ENCODE data around the gene TSPAN11.

TSPAN11 gene

DNA sequence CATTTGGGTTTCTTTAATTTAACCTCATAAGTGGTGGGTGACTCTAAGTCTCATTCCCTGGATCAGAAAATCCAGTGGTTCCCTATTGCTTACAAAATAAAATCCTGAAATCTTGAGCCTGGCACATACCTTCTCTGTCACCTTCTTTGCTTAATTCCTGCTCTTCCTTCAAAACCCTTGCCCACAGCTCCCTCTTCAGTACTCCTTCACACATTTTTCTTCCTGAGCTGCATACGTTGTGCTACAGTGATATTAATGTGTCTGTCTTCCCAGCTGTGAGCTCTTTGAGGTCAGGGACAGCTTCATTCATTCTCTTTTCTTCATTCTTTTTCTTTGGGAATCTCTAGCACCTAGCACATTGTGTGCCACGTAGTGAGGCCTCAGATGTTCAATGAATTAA is 9.5 kb downstream of the TSPAN11 start:
- Histone ChIP-seq H3K27ac (ENCODE audit: low read depth, low read length, poor library complexity, severe bottlenecking) (no peak overlapping the region), H3K9me3 (ENCODE audit: low read length) (no peaks in the 10 kb centered on the region), H3K4me2 (ENCODE audit: low read length) (no peak overlapping the region), H3F3A (ENCODE audit: insufficient read depth, low read length) (no peaks in the 10 kb centered on the region), H3K36me3 (ENCODE audit: insufficient read depth, low read length) (no peaks in the 10 kb centered on the region), H3K27me3 (ENCODE audit: insufficient read depth, low read length) (peaks cover 3% of the 10 kb centered on the region), H2AFZ (ENCODE audit: low read length) (no peak overlapping the region), H4K20me1 (ENCODE audit: insufficient read depth, low read length) (no peaks in the 10 kb centered on the region), H3K9ac (ENCODE audit: low read length) (no peak overlapping the region), H3K4me1 (ENCODE audit: insufficient read depth, low read length, severe bottlenecking) (no peaks in the 10 kb centered on the region), H3K9me2 (ENCODE audit: low read depth, low read length) (no peaks in the 10 kb centered on the region), H3K4me3 (ENCODE audit: low read depth, low read length, poor library complexity, severe bottlenecking) (no peak overlapping the region), H3K79me2 (ENCODE audit: insufficient read depth, low read length) (no peaks in the 10 kb centered on the region)
- TF ChIP-seq, protein P1, sequence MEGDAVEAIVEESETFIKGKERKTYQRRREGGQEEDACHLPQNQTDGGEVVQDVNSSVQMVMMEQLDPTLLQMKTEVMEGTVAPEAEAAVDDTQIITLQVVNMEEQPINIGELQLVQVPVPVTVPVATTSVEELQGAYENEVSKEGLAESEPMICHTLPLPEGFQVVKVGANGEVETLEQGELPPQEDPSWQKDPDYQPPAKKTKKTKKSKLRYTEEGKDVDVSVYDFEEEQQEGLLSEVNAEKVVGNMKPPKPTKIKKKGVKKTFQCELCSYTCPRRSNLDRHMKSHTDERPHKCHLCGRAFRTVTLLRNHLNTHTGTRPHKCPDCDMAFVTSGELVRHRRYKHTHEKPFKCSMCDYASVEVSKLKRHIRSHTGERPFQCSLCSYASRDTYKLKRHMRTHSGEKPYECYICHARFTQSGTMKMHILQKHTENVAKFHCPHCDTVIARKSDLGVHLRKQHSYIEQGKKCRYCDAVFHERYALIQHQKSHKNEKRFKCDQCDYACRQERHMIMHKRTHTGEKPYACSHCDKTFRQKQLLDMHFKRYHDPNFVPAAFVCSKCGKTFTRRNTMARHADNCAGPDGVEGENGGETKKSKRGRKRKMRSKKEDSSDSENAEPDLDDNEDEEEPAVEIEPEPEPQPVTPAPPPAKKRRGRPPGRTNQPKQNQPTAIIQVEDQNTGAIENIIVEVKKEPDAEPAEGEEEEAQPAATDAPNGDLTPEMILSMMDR (IDR thresholded peaks at IDR 0.05; ENCODE audit: low read length) = no peak
- no peak for TF ChIP-seq EZH2 (IDR thresholded peaks at IDR 0.05; ENCODE audit: borderline replicate concordance, low read length)

DNA sequence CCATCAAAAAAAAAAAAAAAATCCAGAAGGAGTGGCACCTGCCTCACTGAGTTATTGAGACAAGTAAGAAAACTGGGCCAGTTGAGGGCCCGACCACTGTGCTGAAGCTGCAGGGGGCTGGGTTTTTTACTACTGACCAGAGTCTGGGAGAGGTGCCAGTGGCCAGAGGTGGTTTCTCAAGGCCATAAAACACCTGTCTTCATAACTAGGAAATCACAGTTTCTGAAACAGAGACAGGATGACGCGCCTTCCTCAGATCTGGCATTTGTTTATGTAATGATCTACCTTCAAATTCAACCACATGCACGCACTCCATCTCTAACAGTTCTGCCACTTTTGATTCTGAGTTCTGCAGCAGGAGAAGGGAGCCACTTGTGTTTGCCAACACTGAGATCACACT is 12.7 kb downstream of the TSPAN11 start:
- H3K4me2 ChIP-seq (ENCODE audit: low read length) = no peak overlapping the region
- H4K20me1 ChIP-seq (ENCODE audit: insufficient read depth, low read length) = no peaks in the 10 kb centered on the region
- no peak overlapping the region for H3K27ac ChIP-seq (ENCODE audit: low read depth, low read length, poor library complexity, severe bottlenecking)
- no peak overlapping the region for H2AFZ ChIP-seq (ENCODE audit: low read length)
- no peaks in the 10 kb centered on the region for H3K9me2 ChIP-seq (ENCODE audit: low read depth, low read length)
- H3F3A ChIP-seq (ENCODE audit: insufficient read depth, low read length) = no peaks in the 10 kb centered on the region
- H3K4me3 ChIP-seq (ENCODE audit: low read depth, low read length, poor library complexity, severe bottlenecking) = no peak overlapping the region
- H3K9ac ChIP-seq (ENCODE audit: low read length) = no peak overlapping the region
- TF ChIP-seq EZH2 (IDR thresholded peaks at IDR 0.05; ENCODE audit: borderline replicate concordance, low read length) = no peak
- TF ChIP-seq, protein P1 (IDR thresholded peaks at IDR 0.05; ENCODE audit: low read length) = no peak
- peaks cover 3% of the 10 kb centered on the region for H3K27me3 ChIP-seq (ENCODE audit: insufficient read depth, low read length)
- H3K79me2 ChIP-seq (ENCODE audit: insufficient read depth, low read length) = no peaks in the 10 kb centered on the region
- H3K4me1 ChIP-seq (ENCODE audit: insufficient read depth, low read length, severe bottlenecking) = no peaks in the 10 kb centered on the region
- no peaks in the 10 kb centered on the region for H3K9me3 ChIP-seq (ENCODE audit: low read length)
- no peaks in the 10 kb centered on the region for H3K36me3 ChIP-seq (ENCODE audit: insufficient read depth, low read length)

DNA sequence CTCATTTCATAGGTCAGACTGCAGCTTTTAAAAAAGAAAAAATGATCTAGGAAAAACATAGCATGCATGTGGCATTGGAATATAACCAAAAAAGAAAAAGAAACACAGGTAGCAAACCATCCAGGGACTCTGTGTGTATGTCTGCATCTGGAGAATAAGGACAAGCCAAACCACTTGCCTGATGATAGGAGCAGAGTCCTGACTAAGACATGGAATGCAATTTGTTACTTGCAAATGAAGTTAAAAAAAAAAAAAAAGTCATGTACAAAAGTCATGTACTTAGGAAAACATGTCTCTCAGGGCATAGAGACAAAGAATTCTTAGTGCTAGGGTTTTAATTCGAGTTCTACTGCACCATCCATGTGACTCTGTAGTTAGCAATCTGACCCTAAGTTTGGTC is 15.9 kb downstream of the TSPAN11 start:
- Histone ChIP-seq H3K9ac (ENCODE audit: low read length) (no peak overlapping the region), H3K4me3 (ENCODE audit: low read depth, low read length, poor library complexity, severe bottlenecking) (no peak overlapping the region), H3K36me3 (ENCODE audit: insufficient read depth, low read length) (no peaks in the 10 kb centered on the region), H4K20me1 (ENCODE audit: insufficient read depth, low read length) (no peaks in the 10 kb centered on the region), H3K27me3 (ENCODE audit: insufficient read depth, low read length) (no peaks in the 10 kb centered on the region; the same call in 1 of the 2 replicates), H3K27ac (ENCODE audit: low read depth, low read length, poor library complexity, severe bottlenecking) (no peak overlapping the region), H3K9me2 (ENCODE audit: low read depth, low read length) (no peaks in the 10 kb centered on the region), H3K79me2 (ENCODE audit: insufficient read depth, low read length) (no peaks in the 10 kb centered on the region), H3K4me1 (ENCODE audit: insufficient read depth, low read length, severe bottlenecking) (no peaks in the 10 kb centered on the region), H2AFZ (ENCODE audit: low read length) (no peak overlapping the region), H3K9me3 (ENCODE audit: low read length) (no peaks in the 10 kb centered on the region), H3F3A (ENCODE audit: insufficient read depth, low read length) (no peaks in the 10 kb centered on the region), H3K4me2 (ENCODE audit: low read length) (no peak overlapping the region)
- TF ChIP-seq, protein P1 (IDR thresholded peaks at IDR 0.05; ENCODE audit: low read length) = no peak
- TF ChIP-seq EZH2 (IDR thresholded peaks at IDR 0.05; ENCODE audit: borderline replicate concordance, low read length) = no peak

Measured in OCI-LY1 (cell line).